ENCODE measurements around the gene ARL15.
A peak's percentile ranks its signal among the peaks of the same experiment; 100 is the strongest.
"Not testable (repeated sequence)": the region's sequence is repeated elsewhere in the genome, so short reads cannot be mapped to it uniquely, and the experiment has no call there.

The ARL15 gene
- 3.1 to 12.3 (median 7.3) reads per million in 3 experiments for total RNA-seq

GRCh38 chr5:54310433-54311175 lies at the start of gene ARL15:
Gene ARL15, minus strand, starts transcription at chr5:54310573.
- DNase-seq, result peak; percentile 98

DNA sequence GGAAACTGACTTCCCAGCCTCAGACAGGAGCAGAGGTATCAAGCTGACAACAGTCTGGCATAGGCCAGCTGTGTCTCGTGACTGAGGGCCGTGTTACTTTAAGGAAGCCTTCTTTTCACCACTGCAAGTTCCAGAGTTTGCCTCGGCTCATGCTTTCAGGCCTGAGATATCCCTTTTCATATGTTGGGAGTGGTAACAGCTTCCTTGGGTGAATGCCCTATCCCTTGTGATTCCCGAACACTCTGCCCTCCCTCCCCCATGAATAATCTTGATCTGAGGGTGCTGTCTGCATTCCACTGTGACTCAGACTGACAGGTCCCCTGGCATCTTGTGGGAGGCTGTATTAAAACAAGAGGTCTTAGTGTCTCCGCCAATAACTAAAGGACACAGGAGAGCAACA lies 49.7 kb upstream of the ARL15 start:
- no peak for DNase-seq

- no peak for DNase-seq
Measured at GRCh38 chr5:54357408-54358058, 47.2 kb upstream of the ARL15 start.

DNA sequence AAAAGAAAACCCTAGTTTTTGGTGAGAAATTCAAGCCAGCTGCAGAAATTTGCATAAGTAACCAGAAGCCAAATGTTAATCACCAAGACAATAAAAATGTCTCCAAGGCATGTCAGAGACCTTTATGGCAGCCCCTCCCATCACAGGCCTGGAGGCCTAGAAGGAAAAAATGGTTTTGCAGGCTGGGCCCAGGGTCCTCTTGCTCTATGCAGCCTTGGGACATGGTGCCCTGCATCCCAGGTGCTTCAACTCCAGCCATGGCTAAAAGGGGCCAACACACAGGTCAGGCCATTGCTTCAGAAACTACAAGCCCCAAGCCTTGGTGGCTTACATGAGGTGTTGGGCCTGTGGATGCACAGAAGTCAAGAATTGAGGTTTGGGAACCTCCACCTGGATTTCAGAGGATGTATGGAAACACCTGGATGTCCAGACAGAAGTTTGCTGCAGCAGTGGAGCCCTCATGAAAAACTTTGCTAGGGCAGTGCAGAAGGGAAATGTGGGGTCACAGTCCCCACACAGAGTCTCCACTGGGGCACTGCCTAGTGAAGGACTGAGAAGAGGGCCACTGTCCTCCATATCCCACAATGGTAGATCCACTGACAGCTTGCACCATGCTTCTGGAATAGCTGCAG lies 43.7 kb upstream of the ARL15 start:
- DNase-seq, result not testable (repeated sequence)

DNA sequence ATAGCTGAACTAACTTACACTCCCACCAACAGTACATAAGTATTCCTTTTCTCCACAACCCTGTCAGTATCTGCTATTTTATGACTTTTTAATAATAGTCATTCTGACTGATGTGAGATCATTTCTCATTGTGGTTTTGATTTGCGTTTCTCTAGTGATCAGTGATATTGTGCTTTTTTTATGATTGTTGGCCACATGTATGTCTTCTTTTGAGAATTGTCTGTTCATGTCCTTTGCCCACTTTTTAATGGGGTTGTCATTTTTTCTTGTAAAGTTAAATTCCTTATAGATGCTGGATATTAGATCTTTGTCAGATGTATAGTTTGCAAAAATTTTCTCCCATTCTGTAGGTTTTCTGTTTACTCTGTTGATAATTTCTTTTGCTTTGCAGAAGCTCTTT lies 42.2 kb upstream of the ARL15 start:
- not testable (repeated sequence) for DNase-seq

- DNase-seq, result no peak
Measured at GRCh38 chr5:54347221-54347865, 37.0 kb upstream of the ARL15 start.

DNA sequence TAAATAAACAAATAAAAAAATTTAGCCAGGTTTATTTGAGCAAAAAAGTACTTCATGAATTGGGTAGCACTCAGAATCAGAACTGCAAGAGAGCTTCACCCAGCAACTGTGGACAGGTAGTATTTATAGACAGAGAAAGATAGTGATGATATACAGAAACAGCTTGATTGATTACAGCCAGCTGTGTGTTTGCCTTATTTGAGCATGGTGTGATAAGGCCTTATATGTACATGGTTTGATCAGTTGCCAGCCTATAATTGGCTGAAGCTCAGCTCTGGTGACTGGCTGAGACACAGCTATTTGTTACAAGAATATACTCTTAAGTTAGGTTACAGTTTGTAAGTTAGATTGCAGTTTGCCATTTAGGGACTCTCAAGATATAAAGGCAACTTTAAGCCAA lies 34.3 kb upstream of the ARL15 start:
- no peak for DNase-seq

DNA sequence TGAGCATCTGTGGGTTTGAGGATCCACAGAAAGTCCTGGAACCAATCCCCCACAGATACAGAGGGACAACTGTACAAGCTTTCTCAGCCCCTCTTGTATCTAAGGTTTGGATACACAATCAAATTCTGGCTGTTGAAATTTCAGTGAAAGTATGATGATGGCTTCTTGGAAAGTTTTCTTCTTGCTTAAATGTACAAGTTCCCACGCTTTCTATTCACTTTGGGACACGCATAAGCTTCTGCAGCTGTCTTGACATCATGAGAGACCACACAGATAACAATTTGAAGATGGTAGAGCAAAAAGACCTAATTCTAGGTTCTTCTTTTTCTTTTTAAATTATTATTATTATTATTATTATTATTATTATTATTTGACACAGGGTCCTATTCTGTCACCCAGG lies 31.6 kb upstream of the ARL15 start:
- DNase-seq, result no peak

- DNase-seq, result no peak
Measured at GRCh38 chr5:54337523-54337922, 27.1 kb upstream of the ARL15 start.

GRCh38 chr5:54332720-54333119 lies 22.3 kb upstream of the ARL15 start:
- DNase-seq, result no peak

DNA sequence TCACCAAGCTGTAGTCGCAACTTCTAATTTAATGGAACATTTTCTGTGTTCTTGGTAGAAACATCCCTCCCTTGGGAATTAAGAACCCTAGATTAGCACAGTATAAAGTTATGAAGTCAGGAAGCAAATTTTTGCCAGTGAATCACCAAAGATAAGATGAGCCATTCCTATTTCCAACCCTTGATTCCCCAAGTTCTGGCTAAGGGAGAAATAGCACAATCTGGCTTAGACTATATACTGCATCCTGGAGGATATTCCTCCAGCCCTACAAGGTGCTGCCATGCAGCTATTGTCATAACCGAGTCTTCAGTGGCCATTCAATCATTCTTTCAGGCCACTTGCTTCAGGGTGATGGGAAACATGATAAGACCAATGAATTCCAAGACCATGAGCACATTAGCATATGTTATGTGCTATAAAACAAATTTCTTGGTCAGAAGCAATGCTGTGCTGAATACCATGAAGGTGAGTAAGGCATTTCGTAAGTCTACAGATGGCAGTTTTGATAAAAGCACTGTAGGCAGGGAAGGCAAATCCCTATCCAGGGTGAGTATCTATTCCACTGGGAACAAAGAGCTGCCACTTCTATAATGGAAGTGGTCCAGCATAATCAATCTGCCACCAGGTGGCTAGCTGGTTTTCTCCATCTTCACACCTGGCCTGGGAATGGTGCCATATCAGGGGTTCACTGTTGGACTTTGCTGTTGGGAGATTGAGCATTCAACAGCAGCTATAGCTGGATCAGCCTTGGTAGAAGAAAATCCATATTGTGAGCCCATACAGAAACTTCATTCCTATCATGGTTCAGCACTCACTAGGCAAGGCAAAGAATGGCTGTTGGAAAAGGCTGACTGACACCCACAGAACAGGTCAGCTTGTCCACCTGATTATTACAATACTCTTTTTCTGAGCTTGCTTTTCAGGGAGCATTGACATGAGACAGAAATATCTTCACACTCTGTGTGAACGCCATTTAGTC lies 19.6 kb upstream of the ARL15 start:
- DNase-seq, result no peak

- DNase-seq, result no peak
Measured at GRCh38 chr5:54326662-54327270, 16.4 kb upstream of the ARL15 start.

GRCh38 chr5:54325610-54326311 lies 15.4 kb upstream of the ARL15 start:
- DNase-seq, result no peak

- no peak for DNase-seq
Measured at GRCh38 chr5:54325272-54325609, 14.9 kb upstream of the ARL15 start.

DNA sequence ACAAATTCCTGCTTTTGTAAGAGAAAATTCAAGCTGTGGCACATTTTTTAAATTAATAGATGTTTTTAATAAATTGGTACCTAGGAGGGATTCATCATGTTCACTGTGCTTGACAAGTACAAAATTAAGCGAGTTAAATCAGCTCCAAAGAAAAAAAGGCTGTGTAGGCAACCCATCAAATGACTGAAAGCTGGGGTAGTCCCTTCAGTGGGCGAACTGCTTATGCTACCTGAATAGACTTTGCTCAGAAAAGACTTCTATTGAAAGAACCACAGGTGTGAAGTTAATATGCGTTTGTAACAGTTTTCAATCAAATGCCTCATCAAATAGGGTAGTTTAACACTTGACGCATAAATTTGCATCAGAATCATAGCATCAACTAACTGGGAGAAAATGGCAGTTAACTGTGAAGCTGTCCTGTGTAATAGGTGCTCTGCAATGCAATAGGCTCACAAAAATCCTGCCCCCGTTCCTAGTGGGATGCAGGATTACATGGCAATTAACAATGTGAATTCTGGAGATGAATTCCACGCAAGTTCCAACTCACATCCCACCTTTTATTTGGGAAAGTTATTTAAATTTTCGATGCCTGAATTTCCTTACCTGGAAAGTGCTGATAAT lies 14.4 kb upstream of the ARL15 start:
- DNase-seq, result no peak

GRCh38 chr5:54323495-54323894 lies 13.1 kb upstream of the ARL15 start:
- no peak for DNase-seq

GRCh38 chr5:54320256-54320655 lies 9.9 kb upstream of the ARL15 start:
- no peak for DNase-seq

DNA sequence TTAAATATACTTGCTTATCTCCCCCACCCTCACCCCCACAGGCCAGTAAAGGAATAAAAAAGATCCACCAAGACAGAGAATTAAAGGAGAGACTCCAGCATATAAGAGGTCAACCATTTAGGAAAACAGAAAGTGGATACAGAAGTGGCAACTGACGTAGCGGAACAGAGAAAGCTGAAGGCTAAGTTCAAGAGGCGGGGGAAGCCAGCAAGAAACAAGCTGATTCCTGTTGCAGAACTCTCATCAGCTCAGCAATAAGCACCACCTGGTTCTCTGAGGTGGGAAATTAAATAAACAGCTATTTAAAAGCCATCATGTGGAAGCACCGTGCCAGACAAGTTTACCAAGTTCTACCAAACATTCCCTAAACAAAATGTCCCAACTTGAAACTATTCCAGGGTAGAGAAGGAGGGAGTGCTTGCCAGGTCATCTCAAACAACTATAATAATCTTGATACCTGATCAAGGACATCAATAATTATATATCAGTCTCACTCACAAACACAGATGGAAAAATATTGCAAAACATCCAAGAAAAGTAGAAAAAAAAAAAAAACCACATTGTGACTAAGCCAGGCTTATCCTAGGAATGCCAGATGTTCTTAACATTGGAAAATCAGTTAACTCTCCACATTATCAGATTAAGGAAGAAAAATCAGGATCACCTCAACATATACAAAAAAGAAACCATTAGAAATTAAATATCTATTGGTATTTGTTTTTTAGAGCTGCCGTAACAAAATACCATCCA lies 7.3 kb upstream of the ARL15 start:
- no peak for DNase-seq

GRCh38 chr5:54315736-54316528 lies 5.6 kb upstream of the ARL15 start:
- no peak for DNase-seq
